Measurements from ENCODE around the gene HSPA4.
A peak's percentile ranks its signal among the peaks of the same experiment; 100 is the strongest.
"Not testable (repeated sequence)": the region's sequence is repeated elsewhere in the genome, so short reads cannot be mapped to it uniquely, and the experiment has no call there.

The HSPA4 gene

DNA sequence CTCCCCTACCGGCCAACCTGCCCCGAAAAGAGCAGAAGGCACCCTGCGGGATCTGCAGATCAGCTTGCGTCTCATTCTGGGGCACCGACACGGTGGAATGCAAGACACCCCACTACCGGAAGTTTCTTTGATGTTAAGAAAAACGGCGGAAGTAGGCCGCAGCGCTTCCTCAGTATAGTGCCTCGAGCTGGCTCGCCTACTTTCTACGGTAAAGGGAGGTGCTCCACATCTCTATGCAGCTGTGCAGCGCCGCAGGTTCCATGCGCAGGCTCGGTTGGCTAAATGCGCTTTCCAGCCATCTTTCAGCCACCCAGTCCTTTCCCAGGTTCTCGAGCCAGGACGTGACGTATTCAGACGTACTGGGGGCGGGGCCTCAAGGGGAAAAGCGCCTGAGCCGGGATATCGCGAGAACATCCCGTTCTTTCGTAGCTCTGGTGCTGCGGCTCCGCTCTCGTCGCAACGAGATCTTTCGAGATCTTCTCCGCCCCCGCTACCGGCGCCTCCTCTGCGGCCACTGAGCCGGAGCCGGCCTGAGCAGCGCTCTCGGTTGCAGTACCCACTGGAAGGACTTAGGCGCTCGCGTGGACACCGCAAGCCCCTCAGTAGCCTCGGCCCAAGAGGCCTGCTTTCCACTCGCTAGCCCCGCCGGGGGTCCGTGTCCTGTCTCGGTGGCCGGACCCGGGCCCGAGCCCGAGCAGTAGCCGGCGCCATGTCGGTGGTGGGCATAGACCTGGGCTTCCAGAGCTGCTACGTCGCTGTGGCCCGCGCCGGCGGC is at the start of gene HSPA4:
Gene HSPA4, plus strand, starts transcription at position 472 of the 775 bp plus-strand sequence. Its CDS starts 238 bp downstream, at position 710.
- peak; percentile 97 for DNase-seq

DNA sequence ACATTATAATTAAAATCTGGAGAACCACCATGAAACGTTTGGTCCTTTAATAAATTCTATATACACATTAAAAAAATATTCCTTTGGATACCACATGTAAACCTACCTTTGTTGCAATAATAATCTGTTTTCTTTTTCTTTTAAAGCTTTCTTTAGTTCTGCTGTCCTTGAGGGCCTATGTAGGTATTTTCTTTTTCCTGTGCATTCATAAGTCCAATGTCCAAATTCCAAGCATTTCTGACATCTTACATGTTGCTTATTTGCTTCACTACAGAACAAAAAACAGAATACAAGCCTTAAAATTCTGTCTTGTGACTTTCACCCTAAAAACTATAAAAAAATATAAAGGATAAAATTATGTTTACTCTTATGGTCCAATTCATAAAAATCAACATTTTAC is 45.2 kb upstream of the HSPA4 start:
- DNase-seq: no peak

DNA sequence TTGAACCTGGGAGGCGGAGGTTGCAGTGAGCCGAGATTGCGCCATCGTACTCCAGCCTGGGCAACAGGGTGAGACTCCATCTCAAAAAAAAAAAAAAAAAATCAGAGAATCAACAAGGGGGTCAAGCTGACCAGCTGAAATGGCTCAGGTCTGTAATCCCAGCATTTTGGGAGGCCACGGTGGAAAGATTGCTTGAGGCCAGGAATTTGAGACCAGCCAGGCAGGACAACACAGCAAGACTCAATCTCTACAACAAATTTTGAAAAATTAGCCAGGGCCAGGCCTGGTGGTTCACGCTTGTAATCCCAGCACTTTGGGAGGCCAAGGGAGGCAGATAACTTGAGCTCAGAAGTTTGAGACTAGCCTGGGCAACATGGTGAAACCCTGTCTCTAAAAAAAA is 43.4 kb upstream of the HSPA4 start:
- DNase-seq: not testable (repeated sequence)

GRCh38 chr5:133015466-133015865 is 36.3 kb upstream of the HSPA4 start:
- no peak for DNase-seq

GRCh38 chr5:133017964-133018363 is 33.8 kb upstream of the HSPA4 start:
- no peak for DNase-seq

GRCh38 chr5:133019471-133019870 is 32.3 kb upstream of the HSPA4 start:
- not testable (repeated sequence) for DNase-seq

DNA sequence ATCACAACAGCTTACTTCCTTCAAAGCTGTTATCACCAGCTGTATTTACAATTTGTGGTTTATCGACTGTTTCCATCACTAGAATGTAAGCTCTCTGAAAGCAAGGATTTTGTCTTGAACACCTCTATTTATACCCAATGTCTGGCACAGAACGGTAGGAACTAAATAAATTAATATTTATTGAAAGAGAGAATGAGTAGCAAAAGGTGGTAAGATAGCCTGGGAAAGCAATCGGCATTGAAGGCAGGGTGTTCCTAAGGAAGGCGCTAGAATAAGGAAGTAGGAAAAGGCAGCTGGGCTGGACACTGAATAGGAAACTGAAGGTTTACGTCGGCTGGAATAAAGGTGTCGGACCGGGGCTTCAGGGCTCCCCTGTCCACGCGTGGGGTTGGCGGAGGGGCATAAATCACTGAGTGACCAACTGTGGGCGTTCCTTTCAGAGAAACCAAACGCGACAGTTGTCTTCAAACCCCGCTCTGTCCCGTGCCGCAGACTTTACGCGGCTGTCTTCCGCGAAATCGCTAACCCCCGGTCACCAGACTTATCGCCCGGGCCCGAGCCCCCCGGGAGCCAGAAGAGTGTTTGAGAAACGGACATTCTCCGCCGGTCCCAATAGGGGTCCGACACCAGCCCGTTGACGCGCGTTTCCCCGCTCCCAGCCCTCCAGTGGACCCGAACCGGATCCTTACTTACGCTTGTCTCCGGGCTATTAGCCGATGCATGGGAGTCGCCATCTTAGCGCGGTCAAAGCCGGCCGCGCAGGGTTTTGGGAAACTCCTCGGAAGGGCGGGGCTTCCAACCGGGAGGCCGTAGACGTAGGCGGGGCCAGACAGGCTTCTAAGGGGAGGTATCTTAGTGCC is 25.8 kb upstream of the HSPA4 start, which contains the start of gene ZCCHC10:
Gene ZCCHC10, minus strand, starts transcription at position 746 of the 860 bp plus-strand sequence. Its CDS starts 12 bp downstream, at position 734.
- peak; percentile 92 to 96 for DNase-seq

DNA sequence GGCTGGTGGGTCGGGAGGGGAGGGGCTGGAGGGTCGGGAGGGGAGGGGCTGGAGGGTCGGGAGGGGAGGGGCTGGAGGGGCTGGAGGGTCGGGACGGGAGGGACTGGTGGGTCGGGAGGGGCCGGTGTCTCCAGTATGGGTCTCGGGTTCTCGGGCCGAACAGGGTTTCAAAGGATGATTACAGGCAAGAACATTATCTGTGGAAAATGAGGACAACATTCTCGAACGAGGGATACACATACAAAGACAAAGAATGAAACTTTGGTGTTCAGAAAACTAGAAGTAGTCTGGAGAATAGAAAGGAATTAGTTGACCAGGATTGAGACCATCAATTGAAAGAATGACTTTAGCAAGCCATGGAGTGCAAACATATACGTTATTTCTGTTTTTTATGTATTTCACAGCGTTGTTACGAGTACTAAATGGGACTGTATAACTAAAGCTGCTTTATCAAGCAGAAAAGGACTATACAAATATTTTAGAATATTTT is 25.1 kb upstream of the HSPA4 start:
- no peak for DNase-seq

GRCh38 chr5:133029416-133029815 is 22.4 kb upstream of the HSPA4 start:
- DNase-seq: no peak

DNA sequence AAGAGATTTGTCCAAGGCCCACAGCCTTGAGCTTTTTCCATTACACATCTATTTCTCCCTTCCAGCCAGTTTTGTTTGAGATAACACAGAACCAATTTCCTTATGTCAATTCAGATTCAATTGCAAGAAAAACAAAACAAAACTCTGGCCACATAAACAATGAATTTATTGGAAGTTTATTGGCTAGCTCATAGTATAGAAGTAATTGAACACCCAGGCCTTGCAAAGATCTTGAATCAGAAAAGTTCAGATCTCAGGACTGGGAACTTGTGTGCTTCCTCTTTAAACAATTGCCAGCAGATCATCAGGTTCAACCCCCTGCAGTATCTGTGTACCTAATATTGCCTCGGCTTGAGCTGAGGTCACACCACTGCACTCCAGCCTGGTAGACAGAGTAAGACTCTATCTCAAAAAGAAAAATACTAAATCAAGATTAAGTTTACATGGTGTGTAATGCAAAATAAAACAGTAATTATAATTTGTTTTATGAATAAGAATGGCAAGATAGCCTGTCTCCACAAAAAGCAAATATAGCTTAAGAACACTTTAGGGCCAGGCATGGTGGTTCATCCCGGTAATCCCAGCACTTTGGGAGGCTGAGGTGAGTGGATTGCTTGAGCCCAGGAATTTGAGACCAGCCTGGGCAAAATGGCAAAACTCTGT is 21.3 kb upstream of the HSPA4 start:
- no peak for DNase-seq

DNA sequence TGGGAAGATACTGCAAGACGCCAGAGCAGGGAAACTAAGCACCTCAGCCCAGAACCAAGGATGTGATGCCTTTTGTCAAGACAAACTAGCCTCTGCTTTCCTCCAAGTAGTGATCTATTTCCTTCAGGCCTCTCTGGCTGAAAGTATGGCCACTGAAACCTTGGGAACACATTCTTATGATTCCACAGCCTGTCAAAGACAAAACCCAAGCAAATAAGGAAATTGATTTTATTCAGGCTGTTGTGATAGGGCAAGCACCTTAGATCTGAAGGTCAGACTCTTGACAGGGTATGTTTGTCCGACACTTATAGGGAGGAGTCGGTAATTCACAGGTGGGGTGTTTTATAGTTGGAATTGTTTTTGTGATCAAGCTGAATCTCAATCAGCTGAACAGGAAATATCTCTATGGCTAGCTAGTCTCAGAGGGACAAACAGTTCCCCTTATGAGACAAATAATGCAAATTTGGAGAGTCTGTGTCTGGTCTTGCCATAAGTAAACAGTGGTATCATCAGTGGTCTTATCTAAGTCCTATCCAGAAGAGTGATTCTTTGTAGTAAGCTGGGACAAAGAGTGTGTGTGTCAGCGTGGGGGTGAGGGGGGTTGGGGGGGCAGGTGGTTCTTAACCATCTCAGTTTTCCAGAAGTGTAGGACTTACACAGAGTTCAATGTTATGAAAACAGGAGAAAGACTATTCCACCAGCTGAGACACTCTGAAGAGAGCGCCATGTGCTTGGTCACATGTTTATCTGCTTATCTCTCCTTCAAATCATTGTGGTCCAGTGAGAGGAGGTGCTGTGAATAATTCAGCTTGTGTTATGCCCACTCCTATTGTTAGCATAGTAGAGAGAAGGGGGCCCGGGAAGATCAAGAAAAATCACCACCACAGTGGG is 18.7 kb upstream of the HSPA4 start:
- DNase-seq: no peak

- DNase-seq: no peak
Measured at GRCh38 chr5:133034064-133034463, 17.7 kb upstream of the HSPA4 start.

GRCh38 chr5:133035224-133035623 is 16.6 kb upstream of the HSPA4 start:
- DNase-seq: no peak

DNA sequence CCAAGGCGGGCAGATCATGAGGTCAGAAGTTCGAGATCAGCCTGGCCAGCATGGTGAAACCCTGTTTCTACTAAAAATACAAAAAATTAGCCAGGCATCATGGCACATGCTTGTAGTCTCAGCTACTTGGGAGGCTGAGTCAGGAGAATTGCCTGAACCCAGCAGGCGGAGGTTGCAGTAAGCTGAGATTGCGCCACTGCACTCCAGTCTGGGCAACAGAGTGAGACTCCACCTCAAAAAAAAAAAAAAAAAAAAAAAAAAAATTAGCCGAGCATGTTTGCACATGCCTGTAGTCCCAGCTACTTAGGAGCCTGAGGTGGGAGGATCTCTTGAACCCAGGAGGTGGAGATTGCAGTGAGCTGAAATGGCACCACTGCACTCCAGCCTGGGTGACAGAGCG is 15.1 kb upstream of the HSPA4 start:
- not testable (repeated sequence) for DNase-seq

DNA sequence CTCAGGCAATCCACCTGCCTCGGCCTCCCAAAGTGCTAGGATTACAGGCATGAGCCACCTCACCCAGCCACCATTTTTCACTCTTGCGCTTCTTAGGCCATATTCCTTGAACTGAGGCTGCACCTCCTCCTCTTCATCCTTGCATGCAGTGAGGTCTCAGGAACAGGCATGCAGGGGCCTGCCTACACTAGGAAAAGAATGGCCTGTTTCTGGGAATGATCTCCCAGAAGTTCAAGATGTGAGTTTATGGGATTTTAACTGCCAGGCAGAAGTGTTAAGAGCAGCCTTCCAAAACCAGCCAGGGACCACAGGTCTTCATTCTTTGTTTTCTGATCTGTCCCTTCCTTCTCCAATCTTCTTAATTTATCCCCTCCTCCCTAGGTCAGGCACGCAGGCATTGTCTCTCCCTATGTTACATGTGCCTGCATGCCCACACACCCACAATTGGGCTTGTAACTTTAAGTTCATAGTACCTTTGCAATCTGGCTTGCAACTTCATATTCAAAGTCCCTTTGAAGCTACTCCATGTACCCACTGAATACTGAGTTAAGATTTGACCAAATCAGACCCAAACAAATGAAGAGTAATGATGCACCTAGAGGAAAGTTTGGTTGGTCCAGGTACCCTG is 10.5 kb upstream of the HSPA4 start:
- no peak for DNase-seq

- DNase-seq: no peak
Measured at GRCh38 chr5:133041910-133042309, 9.9 kb upstream of the HSPA4 start.

DNA sequence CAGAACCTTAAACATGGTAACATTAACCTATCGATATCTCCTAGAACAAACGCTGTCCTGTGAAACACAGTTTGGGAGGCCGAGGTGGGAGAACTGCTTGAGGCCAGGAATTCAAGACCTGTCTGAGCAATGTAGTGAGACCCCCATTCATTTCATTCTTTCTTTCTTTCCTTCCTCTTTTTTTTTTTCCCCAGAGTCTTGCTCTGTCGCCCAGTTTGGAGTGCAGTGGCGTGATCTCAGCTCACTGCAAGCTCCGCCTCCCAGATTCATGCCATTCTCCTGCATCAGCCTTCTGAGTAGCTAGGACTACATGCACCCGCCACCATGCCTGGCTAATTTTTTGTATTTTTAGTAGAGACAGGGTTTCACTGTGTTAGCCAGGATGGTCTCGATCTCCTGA is 5.3 kb upstream of the HSPA4 start:
- not testable (repeated sequence) for DNase-seq

DNA sequence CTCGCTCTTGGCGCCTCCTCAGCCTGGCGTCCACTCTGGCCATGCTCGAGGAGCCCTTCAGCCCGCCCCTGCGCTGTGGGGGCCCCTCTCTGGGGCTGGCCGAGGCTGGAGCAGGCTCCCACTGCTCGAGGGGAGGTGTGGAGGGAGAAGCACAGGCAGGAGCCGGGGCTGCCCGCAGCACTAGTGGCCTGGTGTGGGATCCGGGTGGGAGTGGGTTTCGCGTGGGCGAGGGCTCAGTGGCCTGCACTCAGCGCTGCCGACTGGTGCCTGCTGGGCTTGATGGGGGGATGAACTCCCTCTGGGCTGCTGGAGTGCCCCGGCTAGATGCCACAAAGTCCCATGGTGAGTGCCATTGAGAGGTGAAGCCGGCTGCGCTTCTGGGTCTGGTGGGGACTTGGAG is 4.4 kb upstream of the HSPA4 start:
- no peak for DNase-seq

- peak in 1 of 2 experiments; percentile 29 for DNase-seq
Measured at GRCh38 chr5:133048993-133049725, 2.7 kb upstream of the HSPA4 start.

GRCh38 chr5:133049726-133050048 is 2.1 kb upstream of the HSPA4 start:
- peak in 1 of 2 experiments; percentile 39 for DNase-seq

GRCh38 chr5:133050521-133050920 is 1.3 kb upstream of the HSPA4 start:
- DNase-seq: peak in 1 of 2 experiments; percentile 42
